Loucy (cell line): Measurements from ENCODE around the gene CFP.

ENCODE experiments used
- H2AFZ ChIP-seq: fragments of 200-600 bp; sonication (generic); 2 replicates; pipeline ENCODE4 v1.6.0; 2016; ENCODE audit warnings: antibody characterized with exemption, mild to moderate bottlenecking, low read length, moderate library complexity
- H3F3A ChIP-seq: fragments of 200-600 bp; 2 replicates; pipeline ENCODE4 v1.6.0; 2016; ENCODE audit warnings: antibody characterized with exemption, low read depth, mild to moderate bottlenecking
- H3K27me3 ChIP-seq: fragments of 200-600 bp; sonication (generic); 2 replicates; pipeline ENCODE4 v1.6.1; 2014; ENCODE audit warnings: low read length, mild to moderate bottlenecking; ENCODE audit not compliant: insufficient read depth, poor library complexity, severe bottlenecking
- H3K36me3 ChIP-seq: fragments of 200-600 bp; sonication (generic); 2 replicates; pipeline ENCODE4 v1.6.1; 2016; ENCODE audit warnings: low read length; ENCODE audit not compliant: insufficient read depth
- H3K4me1 ChIP-seq: fragments of 200-600 bp; sonication (generic); 2 replicates; pipeline ENCODE4 v1.5.1; 2014; ENCODE audit warnings: low read length, mild to moderate bottlenecking; ENCODE audit not compliant: insufficient read depth, poor library complexity, severe bottlenecking
- H3K4me2 ChIP-seq: fragments of 200-600 bp; sonication (generic); 2 replicates; pipeline ENCODE4 v1.6.0; 2014; ENCODE audit warnings: antibody characterized with exemption, low read length, low read depth, mild to moderate bottlenecking; ENCODE audit not compliant: poor library complexity, severe bottlenecking
- H3K4me3 ChIP-seq: fragments of 200-600 bp; sonication (generic); 2 replicates; pipeline ENCODE4 v1.5.1; 2014; ENCODE audit warnings: low read length, mild to moderate bottlenecking, mixed read lengths; ENCODE audit not compliant: poor library complexity, severe bottlenecking
- H3K79me2 ChIP-seq: fragments of 200-600 bp; sonication (generic); 2 replicates; pipeline ENCODE4 v1.6.1; 2014; ENCODE audit warnings: low read length; ENCODE audit not compliant: insufficient read depth
- H3K9ac ChIP-seq: fragments of 200-600 bp; sonication (generic); 2 replicates; pipeline ENCODE4 v1.6.0; 2014; ENCODE audit warnings: mild to moderate bottlenecking, low read depth, low read length, moderate library complexity; ENCODE audit not compliant: poor library complexity, severe bottlenecking
- H3K9me2 ChIP-seq: fragments of 200-600 bp; sonication (generic); replicated peaks from 2 replicates; pipeline ENCODE4 v1.6.1; 2016; ENCODE audit warnings: low read depth, low read length, mixed read lengths
- H3K9me3 ChIP-seq: fragments of 200-600 bp; sonication (generic); 2 replicates; pipeline ENCODE4 v1.6.1; 2014; ENCODE audit warnings: mild to moderate bottlenecking, antibody characterized with exemption, low read length, low read depth; ENCODE audit not compliant: insufficient read depth
- H4K20me1 ChIP-seq: fragments of 200-600 bp; sonication (generic); 2 replicates; pipeline ENCODE4 v1.6.0; 2014; ENCODE audit warnings: antibody characterized with exemption, low read length, mild to moderate bottlenecking; ENCODE audit not compliant: insufficient read depth, poor library complexity, severe bottlenecking
- CTCF ChIP-seq: fragments of 200-600 bp; sonication (generic); conservative IDR thresholded peaks from 2 replicates; pipeline ENCODE4 v1.5.1; 2014; ENCODE audit warnings: mild to moderate bottlenecking, antibody characterized with exemption, low read length
- EZH2phosphoT487 ChIP-seq: fragments of 200-600 bp; IDR thresholded peaks from 2 replicates; pipeline ENCODE4 v1.6.1; 2018; ENCODE audit warnings: antibody characterized with exemption, mild to moderate bottlenecking, moderate library complexity, borderline replicate concordance

Gene CFP

GRCh38 chrX:47645530-47645929 lies 15.8 kb upstream of the CFP start:
- Histone ChIP-seq H3K4me3 (no peak overlapping the region), H3K27me3 (no peaks in the 10 kb centered on the region), H3K36me3 (peaks cover 11% of the 10 kb centered on the region; the same call in 1 of the 2 replicates), H3K4me2 (no peak overlapping the region), H3K4me1 (peaks cover 11% of the 10 kb centered on the region), H2AFZ (no peak overlapping the region), H3K9ac (no peak overlapping the region), H3K79me2 (peaks cover 34% of the 10 kb centered on the region; the same call in 1 of the 2 replicates), H3F3A (no peaks in the 10 kb centered on the region), H3K9me3 (no peaks in the 10 kb centered on the region), H4K20me1 (peaks cover 21% of the 10 kb centered on the region), H3K9me2 (no peaks in the 10 kb centered on the region)
- TF ChIP-seq EZH2phosphoT487 (no peak), CTCF (no peak)

GRCh38 chrX:47644557-47645091 lies 14.9 kb upstream of the CFP start:
- Histone ChIP-seq H4K20me1 (peaks cover 21% of the 10 kb centered on the region), H3F3A (no peaks in the 10 kb centered on the region), H3K4me1 (peaks cover 11% of the 10 kb centered on the region), H3K9ac (no peak overlapping the region), H3K9me2 (no peaks in the 10 kb centered on the region), H3K79me2 (peaks cover 34% of the 10 kb centered on the region; the same call in 1 of the 2 replicates), H2AFZ (no peak overlapping the region), H3K36me3 (peaks cover 20% of the 10 kb centered on the region; the same call in 1 of the 2 replicates), H3K4me2 (no peak overlapping the region), H3K9me3 (no peaks in the 10 kb centered on the region), H3K4me3 (no peak overlapping the region), H3K27me3 (no peaks in the 10 kb centered on the region)
- TF ChIP-seq EZH2phosphoT487 (no peak), CTCF (peak; percentile 47)

GRCh38 chrX:47643926-47644325 lies 14.2 kb upstream of the CFP start:
- Histone ChIP-seq H3K79me2 (peaks cover 28% of the 10 kb centered on the region; the same call in 1 of the 2 replicates), H3F3A (no peaks in the 10 kb centered on the region), H4K20me1 (peaks cover 16% of the 10 kb centered on the region), H3K9me2 (no peaks in the 10 kb centered on the region), H3K27me3 (no peaks in the 10 kb centered on the region), H3K4me2 (no peak overlapping the region), H3K9ac (no peak overlapping the region), H3K36me3 (peaks cover 23% of the 10 kb centered on the region; the same call in 1 of the 2 replicates), H3K4me3 (no peak overlapping the region), H3K9me3 (no peaks in the 10 kb centered on the region), H3K4me1 (peaks cover 10% of the 10 kb centered on the region), H2AFZ (no peak overlapping the region)
- TF ChIP-seq EZH2phosphoT487 (no peak), CTCF (peak; percentile 50)
